GM12878 (cell line): ENCODE results near the gene OLA1. TPM values are rescaled to one million over a fixed set of nuclear protein-coding genes. Genes with fewer than 3 reads are reported as not detected.

Experiments used
- ATAC-seq: fragments of 200-7000 bp; cut with Tn5 transposase; 3 replicates; pipeline ENCODE4 v1.9.1; 2020; ENCODE audit warnings: mild to moderate bottlenecking, moderate library complexity
- BruUV-seq: library from RNA; stranded (reverse); fragments of 400-500 nt; replicated peaks from 2 replicates; lab custom pipeline; 2021; lab: Mats Ljungman, UMichigan
- CTCF ChIA-PET: fragments of 300-600 bp; sonication (Branson Sonifier 250); formaldehyde crosslinking; extraction: SDS; loops from one replicate; lab custom pipeline; 2021; ENCODE audit warnings: inconsistent platforms; lab: Yijun Ruan, JAX
- POLR2A ChIA-PET: fragments of 350-600 bp; formaldehyde crosslinking; extraction: SDS; loops from one replicate; lab custom pipeline; 2021; ENCODE audit warnings: inconsistent platforms; lab: Charles Lee
- RAD21 ChIA-PET: fragments of 300-600 bp; sonication (Branson Sonifier 250); formaldehyde crosslinking; loops from one replicate; lab custom pipeline; 2023; ENCODE audit warnings: antibody characterized with exemption; ENCODE audit not compliant: unreplicated experiment; lab: Charles Lee
- SMC1A ChIA-PET: fragments of 300-600 bp; sonication (Branson Sonifier 250); formaldehyde crosslinking; loops from one replicate; lab custom pipeline; 2023; ENCODE audit not compliant: unreplicated experiment, uncharacterized antibody; lab: Charles Lee
- DNase-seq: peaks from one replicate; pipeline ENCODE4 v3.0.0-alpha.2; 2011; ENCODE audit warnings: low read depth, low spot score
- FAIRE-seq: peaks from 3 replicates; lab custom pipeline; 2011; peaks lifted over from hg19 to GRCh38; lab: Jason Lieb, UNC
- H2AFZ ChIP-seq: 2 replicates; pipeline ENCODE4 v1.6.0; 2011; ENCODE audit warnings: low read depth, low read length, control low read depth; ENCODE audit not compliant: control insufficient read depth
- H3K27ac ChIP-seq: 2 replicates; pipeline ENCODE4 v1.5.1; 2011; ENCODE audit warnings: control low read depth; ENCODE audit not compliant: control insufficient read depth, insufficient read depth
- H3K27me3 ChIP-seq, 2 experiments: replicated peaks in 1 of 2; 2 replicates each; pipeline versions ENCODE4 v1.6.0 to v1.6.1; 2011; ENCODE audit warnings: low read length in 1 of 2; ENCODE audit not compliant: control insufficient read depth in 2 of 2, insufficient read depth in 2 of 2
- H3K36me3 ChIP-seq, 2 experiments: 2 replicates each; pipeline ENCODE4 v1.5.1; 2011; ENCODE audit warnings: low read length in 1 of 2; ENCODE audit not compliant: control insufficient read depth in 2 of 2, insufficient read depth in 2 of 2
- H3K4me1 ChIP-seq: 2 replicates; pipeline ENCODE4 v1.6.1; 2011; ENCODE audit warnings: mild to moderate bottlenecking, low read length, moderate library complexity, mixed read lengths; ENCODE audit not compliant: control insufficient read depth, insufficient read depth
- H3K4me2 ChIP-seq: 2 replicates; pipeline ENCODE4 v1.6.0; 2011; ENCODE audit warnings: control low read depth; ENCODE audit not compliant: control insufficient read depth, insufficient read depth
- H3K4me3 ChIP-seq: fragments of 200-600 bp; sonication (generic); 2 replicates; pipeline ENCODE4 v1.5.1; 2016
- H3K79me2 ChIP-seq: 2 replicates; pipeline ENCODE4 v1.6.0; 2011; ENCODE audit warnings: low read length; ENCODE audit not compliant: control insufficient read depth, insufficient read depth
- H3K9ac ChIP-seq: 2 replicates; pipeline ENCODE4 v1.8.0; 2011; ENCODE audit warnings: low read length, control low read depth, mixed read lengths; ENCODE audit not compliant: control insufficient read depth, insufficient read depth
- H3K9me3 ChIP-seq: replicated peaks from 3 replicates; pipeline ENCODE4 v1.5.1; 2011; ENCODE audit warnings: mild to moderate bottlenecking, low read length; ENCODE audit not compliant: control insufficient read depth, insufficient read depth
- H4K20me1 ChIP-seq: 2 replicates; pipeline ENCODE4 v1.6.0; 2011; ENCODE audit not compliant: control insufficient read depth, insufficient read depth
- BHLHE40 ChIP-seq, 2 experiments: fragments of 450-650 bp in 1 of 2; IDR thresholded peaks; 2 replicates each; pipeline ENCODE4 v1.6.1; 2011 to 2017; ENCODE audit warnings: low read depth in 2 of 2, borderline replicate concordance in 1 of 2, improper control_type of control experiment in 1 of 2, low read length in 1 of 2, mild to moderate bottlenecking in 1 of 2
- BRCA1 ChIP-seq: IDR thresholded peaks from 2 replicates; pipeline ENCODE4 v1.6.1; 2011; ENCODE audit warnings: low read depth, low read length, improper control_type of control experiment
- MYB ChIP-seq: fragments of 150-350 bp; IDR thresholded peaks from 2 replicates; pipeline ENCODE4 v1.6.1; 2014; ENCODE audit warnings: mild to moderate bottlenecking, low read depth, low read length, borderline replicate concordance
- RFX5 ChIP-seq: IDR thresholded peaks from 2 replicates; pipeline ENCODE4 v1.6.1; 2011; ENCODE audit warnings: low read depth, low read length, improper control_type of control experiment
- WGBS: methylation state at CpG from one replicate; pipeline ENCODE4 v1.1.6; 2016; ENCODE audit warnings: low lambda C conversion rate; ENCODE audit not compliant: insufficient replicate concordance, insufficient coverage; ENCODE audit errors: missing lambda C conversion rate; 5-methylcytosine and 5-hydroxymethylcytosine counted together
- in situ Hi-C: fragments of 300-500 bp; cut with MboI; formaldehyde crosslinking; loops from 9 replicates; pipeline ENCODE4 v1.14.3; 2018; ENCODE audit warnings: mixed read lengths
- intact Hi-C: fragments of 100-400 bp; cut with micrococcal nuclease; formaldehyde crosslinking; loops from one replicate; pipeline ENCODE4 v1.14.2; 2022; ENCODE audit not compliant: unreplicated experiment
- polyA plus RNA-seq, 11 experiments: library from polyadenylated mRNA; depleted of rRNA in 4 of 11; unstranded in 6 of 11; stranded (reverse) in 5 of 11; fragments of >200 nt; fragmentation: Nextera tagmentation in 4 of 11; fragmentation: Illumina TruSeq in 1 of 11; extraction: Ambion mirVana in 4 of 11; extraction: Trizol in 1 of 11; gene quantifications; 1 replicate in 1 of 11; 2 replicates in 10 of 11; pipeline versions ENCODE4 v1.2.1 to v1.2.3, GENCODE V29; 2011 to 2016; ENCODE audit warnings: inconsistent platforms in 2 of 11, missing spikeins in 2 of 11, low read depth in 1 of 11
- total RNA-seq, 4 experiments: library from RNA; depleted of rRNA in 3 of 4; stranded (reverse); fragments of >200 nt in 3 of 4; fragmentation: Illumina TruSeq in 1 of 4; extraction: Trizol in 1 of 4; gene quantifications; 2 replicates each; pipeline versions ENCODE4 v1.2.1 to v1.2.3, GENCODE V29; 2013 to 2021

The OLA1 gene
- total and polyA plus RNA-seq, 10 of the 15 experiments (the other 5 are each of a cell fraction or from before 2014, with no cell fraction given): 107 to 238 (median 142) TPM

- ChIA-PET CTCF (interaction anchor here (0.6 kb wide), 1 partner anchor 29 kb away, joined by 3 read pairs; the partner anchor contains the start of gene OLA1), RAD21 (no interaction called here), POLR2A (interaction anchor here (0.9 kb wide), 1 partner anchor 28 kb away, joined by 7 read pairs; no protein-coding TSS in a partner anchor), SMC1A (interaction anchor here (0.9 kb wide), 1 partner anchor 15 kb away, joined by 4 read pairs; no protein-coding TSS in a partner anchor)
- Histone ChIP-seq H3K4me1 (no peaks in the 10 kb centered on the region), H3K4me3 (no peak overlapping the region), H3K9ac (no peak overlapping the region), H3K36me3 (peaks cover 0 to 4% of the 10 kb centered on the region in 2 experiments; a peak in 2 of 4 replicates), H3K79me2 (peaks cover 8% of the 10 kb centered on the region), H2AFZ (no peak overlapping the region), H4K20me1 (no peaks in the 10 kb centered on the region), H3K27me3 (no peaks in the 10 kb centered on the region), H3K4me2 (no peak overlapping the region), H3K9me3 (no peaks in the 10 kb centered on the region), H3K27ac (no peak overlapping the region)
- no TSS peak for BruUV-seq
- 100% methylated on average over 3 of the region's 4 CpGs for WGBS
- DNase-seq: no peak
- TF ChIP-seq MYB: no peak
- FAIRE-seq: no peak
- intact Hi-C loops (no loop called here), in situ Hi-C loops (no loop called here)
- ATAC-seq: no peak
Measured at GRCh38 chr2:174219321-174219720, 29.0 kb downstream of the OLA1 start.

GRCh38 chr2:174218773-174219172 is 29.6 kb downstream of the OLA1 start:
- Histone ChIP-seq H3K27me3 (no peaks in the 10 kb centered on the region), H3K4me3 (no peak overlapping the region), H3K4me2 (no peak overlapping the region), H3K36me3 (peaks cover 0 to 2% of the 10 kb centered on the region in 2 experiments; a peak in 2 of 4 replicates), H3K9ac (no peak overlapping the region), H4K20me1 (no peaks in the 10 kb centered on the region), H3K9me3 (no peaks in the 10 kb centered on the region), H3K4me1 (no peaks in the 10 kb centered on the region), H3K79me2 (peaks cover 8% of the 10 kb centered on the region), H2AFZ (no peak overlapping the region), H3K27ac (no peak overlapping the region)
- intact Hi-C loops (no loop called here), in situ Hi-C loops (no loop called here)
- ChIA-PET RAD21 (no interaction called here), CTCF (interaction anchor here (0.6 kb wide), 1 partner anchor 30 kb away, joined by 3 read pairs; the partner anchor contains the start of gene OLA1), SMC1A (interaction anchor here (0.9 to 3.1 kb wide), 2 partner anchors 11 to 15 kb away, joined by 4 to 11 read pairs; no protein-coding TSS in a partner anchor), POLR2A (interaction anchor here (0.9 kb wide), 1 partner anchor 28 kb away, joined by 7 read pairs; no protein-coding TSS in a partner anchor)
- TF ChIP-seq BRCA1 (no peak), RFX5 (no peak), BHLHE40 (IDR thresholded peaks at IDR 0.05; ENCODE audit: borderline replicate concordance in 1 of 2, low read depth in 2 of 2, low read length in 1 of 2) (no peak)
- ATAC-seq: no peak
- DNase-seq: no peak
- FAIRE-seq: peak; percentile 38
- 99% methylated on average over 7 of the region's 7 CpGs for WGBS
- BruUV-seq: no TSS peak
